ENCODE results near the gene MAD1L1.
"Not testable (repeated sequence)": the region's sequence is repeated elsewhere in the genome, so short reads cannot be mapped to it uniquely, and the experiment has no call there.

MAD1L1 gene

GRCh38 chr7:2171855-2172254 is 60.9 kb downstream of the MAD1L1 start:
- no peak for DNase-seq

- DNase-seq = no peak
Measured at GRCh38 chr7:2170576-2171521, 61.9 kb downstream of the MAD1L1 start.

GRCh38 chr7:2169923-2170575 is 62.7 kb downstream of the MAD1L1 start:
- DNase-seq = no peak

- no peak for DNase-seq
Measured at GRCh38 chr7:2168615-2169311, 64.0 kb downstream of the MAD1L1 start.

GRCh38 chr7:2166625-2167280 is 66.0 kb downstream of the MAD1L1 start:
- DNase-seq = no peak

GRCh38 chr7:2165610-2166594 is 66.8 kb downstream of the MAD1L1 start:
- no peak for DNase-seq

GRCh38 chr7:2165239-2165609 is 67.5 kb downstream of the MAD1L1 start:
- DNase-seq = no peak

GRCh38 chr7:2164646-2165045 is 68.1 kb downstream of the MAD1L1 start:
- no peak for DNase-seq

GRCh38 chr7:2163600-2164555 is 68.9 kb downstream of the MAD1L1 start:
- no peak for DNase-seq

GRCh38 chr7:2162959-2163358 is 69.8 kb downstream of the MAD1L1 start:
- no peak for DNase-seq

GRCh38 chr7:2162004-2162902 is 70.5 kb downstream of the MAD1L1 start:
- not testable (repeated sequence) for DNase-seq

GRCh38 chr7:2159176-2159520 is 73.6 kb downstream of the MAD1L1 start:
- no peak for DNase-seq

- DNase-seq = no peak
Measured at GRCh38 chr7:2158331-2159175, 74.2 kb downstream of the MAD1L1 start.

GRCh38 chr7:2157473-2158279 is 75.1 kb downstream of the MAD1L1 start:
- DNase-seq = no peak

GRCh38 chr7:2156756-2157472 is 75.8 kb downstream of the MAD1L1 start:
- DNase-seq = no peak

- DNase-seq = no peak
Measured at GRCh38 chr7:2154831-2155230, 77.9 kb downstream of the MAD1L1 start.

- DNase-seq = no peak
Measured at GRCh38 chr7:2154121-2154520, 78.6 kb downstream of the MAD1L1 start.

Measured in stimulated activated CD4-positive, alpha-beta T cell treated with anti-CD3 and anti-CD28 coated beads, Interleukin-2, amount 100 ng/mL, for 48 hours (primary cell).